ENCODE measurements around the gene PRDM10.

PRDM10 gene

DNA sequence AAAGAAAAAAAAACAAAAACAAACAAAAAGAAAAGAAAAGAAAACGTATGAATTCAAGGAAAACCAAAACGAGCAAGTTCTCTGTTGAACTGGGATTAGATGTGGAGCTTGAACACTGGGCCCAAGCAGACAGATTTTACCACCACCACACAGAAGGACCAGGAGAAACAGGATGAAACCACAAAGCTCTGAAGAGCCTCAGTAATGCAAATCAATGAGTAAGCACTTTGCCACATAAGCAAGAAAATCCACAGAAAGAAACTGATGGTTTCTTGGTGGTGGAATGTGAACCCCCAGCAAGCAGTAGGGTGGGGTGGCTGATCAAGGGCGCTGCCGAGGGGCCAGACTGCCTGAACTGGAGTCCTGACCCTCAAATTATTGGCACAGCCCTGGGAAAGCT lies 56.4 kb downstream of the PRDM10 start:
- no peak for DNase-seq (ENCODE audit: low spot score)

DNA sequence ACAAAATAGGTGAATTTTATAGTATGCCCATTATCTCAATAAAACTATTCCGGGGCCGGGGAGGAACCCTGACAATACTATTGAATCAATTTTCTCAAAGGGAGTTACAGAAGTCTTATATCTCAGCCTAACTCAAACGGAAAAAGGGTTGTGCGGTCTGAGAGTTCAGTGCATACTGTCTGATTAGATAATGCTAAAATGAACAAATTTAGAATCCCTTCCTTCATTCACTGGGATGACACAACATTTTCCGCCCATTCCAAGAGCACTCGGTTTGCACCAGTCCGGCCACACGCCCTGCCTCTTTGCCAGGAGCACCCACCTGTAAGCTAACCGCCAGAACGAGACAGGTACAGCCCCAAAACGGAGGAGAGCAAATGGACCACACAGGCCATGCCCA lies 57.3 kb downstream of the PRDM10 start:
- no peak for DNase-seq (ENCODE audit: low spot score)

DNA sequence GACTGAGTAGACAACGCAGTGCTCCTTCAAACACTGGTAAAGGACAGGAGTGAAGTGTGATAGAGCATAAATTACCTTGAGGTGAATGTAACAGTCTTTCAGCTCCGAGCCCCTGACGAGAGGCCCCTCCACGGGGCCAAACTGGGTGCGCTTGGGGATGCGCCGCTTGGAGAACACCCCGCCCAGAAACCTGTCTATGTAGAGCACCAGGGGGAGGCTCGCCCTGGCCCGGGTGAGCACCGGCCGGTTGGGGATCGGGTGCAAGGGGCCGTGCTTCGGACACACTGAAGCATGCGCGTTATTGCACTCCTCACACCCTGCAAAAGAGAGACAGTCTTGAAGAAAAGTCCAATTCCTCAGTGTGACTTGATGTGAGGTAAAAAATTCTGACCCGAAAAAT lies 57.9 kb downstream of the PRDM10 start:
- no peak for DNase-seq (ENCODE audit: low spot score)

DNA sequence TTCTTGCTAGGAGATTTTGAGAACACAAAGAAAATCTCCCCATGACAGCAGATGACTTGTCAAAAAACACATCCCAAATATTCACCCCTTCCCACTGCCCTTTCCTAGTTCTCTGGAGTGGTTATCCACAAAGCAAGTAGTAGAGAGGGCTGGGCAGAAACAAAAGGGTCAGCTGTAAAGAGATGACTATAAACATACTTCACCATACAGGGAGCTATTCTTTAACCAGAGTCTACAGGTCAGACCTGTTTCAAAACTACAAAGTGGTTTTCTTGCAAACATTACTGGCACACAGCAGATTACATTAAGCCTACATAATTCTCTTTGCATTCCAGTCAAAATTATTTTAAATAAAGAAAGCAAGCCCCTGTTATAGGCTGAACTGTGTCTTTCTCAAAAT lies 59.6 kb downstream of the PRDM10 start:
- DNase-seq (ENCODE audit: low spot score), result no peak

DNA sequence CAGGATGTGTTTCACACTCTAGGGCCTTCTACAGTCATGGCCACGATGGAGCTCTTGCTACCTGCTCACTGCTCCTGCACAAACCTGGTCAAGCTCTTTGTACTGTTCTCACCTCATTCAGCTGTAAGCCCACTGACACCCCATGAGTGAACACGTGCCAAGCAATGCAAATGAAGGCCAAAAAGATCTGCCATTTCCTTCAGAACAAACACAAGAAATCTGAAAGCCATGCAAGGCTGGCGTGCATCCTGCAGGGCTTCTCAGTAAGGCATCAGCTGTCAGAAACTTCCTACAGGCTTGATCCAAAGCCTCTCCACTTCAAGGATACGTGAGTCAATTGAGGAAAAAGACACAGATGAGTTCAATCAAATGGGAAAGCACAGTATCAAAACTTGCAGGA lies 63.1 kb downstream of the PRDM10 start:
- DNase-seq (ENCODE audit: low spot score), result no peak

DNA sequence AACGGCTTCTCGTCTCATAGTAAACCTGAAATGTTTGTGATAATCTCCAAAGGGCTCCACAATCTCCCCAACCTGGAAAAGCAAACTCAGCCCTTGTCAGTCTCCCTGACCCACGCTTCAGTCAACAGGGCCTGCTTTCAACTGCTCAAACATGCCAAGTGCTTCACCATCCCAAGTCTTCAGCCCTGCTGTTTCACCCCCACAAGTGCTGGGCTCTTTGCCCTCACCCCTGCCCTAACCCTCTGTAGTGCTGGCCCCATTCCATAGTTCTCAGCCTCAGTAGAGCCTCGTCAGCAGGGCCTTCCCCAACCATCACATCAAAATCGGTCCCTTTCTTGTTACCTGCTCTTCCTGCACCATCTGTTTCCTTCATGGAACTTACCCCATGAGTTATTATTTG lies 63.9 kb downstream of the PRDM10 start:
- no peak for DNase-seq (ENCODE audit: low spot score)

DNA sequence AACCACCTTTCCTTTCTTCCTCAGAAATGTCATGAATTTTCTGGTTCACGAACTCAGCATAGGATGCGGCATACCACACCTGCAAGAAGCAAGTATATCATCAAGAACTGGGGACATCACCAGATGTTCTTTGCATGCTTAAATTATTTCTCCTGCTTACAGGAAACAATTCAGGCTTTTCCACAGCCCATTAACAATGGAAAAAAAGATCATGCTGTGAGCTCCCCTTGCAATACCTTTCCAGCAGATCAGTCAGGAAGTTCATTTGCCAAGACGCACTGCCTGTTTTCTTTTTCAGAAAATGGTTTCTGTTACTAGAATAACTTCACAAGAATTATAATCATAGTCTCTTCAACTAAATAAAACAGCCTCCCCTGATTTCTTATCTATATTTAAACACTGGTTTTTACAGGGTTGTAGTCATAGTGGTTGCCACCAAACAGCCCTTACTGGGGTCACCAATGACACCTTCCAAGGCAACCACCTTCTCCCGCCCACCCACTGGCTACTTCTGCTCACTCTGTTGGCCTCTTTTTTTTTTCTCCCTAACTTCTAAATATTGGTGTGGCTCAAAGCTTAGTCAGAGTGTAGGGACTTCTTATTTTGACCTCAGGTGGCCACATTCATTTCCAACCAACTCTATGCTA lies 64.9 kb downstream of the PRDM10 start:
- no peak for DNase-seq (ENCODE audit: low spot score)

DNA sequence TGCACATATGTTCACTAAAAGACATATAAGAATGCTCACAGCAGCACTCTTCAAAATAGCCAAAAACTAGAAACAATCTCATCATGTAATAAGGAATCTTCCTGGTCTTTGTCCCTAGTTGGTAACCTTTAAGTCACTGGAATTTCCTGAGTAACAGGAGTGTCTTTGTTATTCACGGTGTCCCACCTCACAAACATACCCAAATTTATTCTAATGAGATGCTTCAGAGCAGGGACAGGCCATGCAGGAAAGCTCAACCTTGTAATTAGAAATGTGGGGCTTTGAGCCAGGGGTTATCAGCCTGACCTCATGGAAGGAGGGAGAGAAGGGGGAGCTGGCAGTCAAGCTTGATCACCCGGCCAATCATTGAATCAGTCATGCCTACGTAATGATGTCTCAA lies 66.9 kb downstream of the PRDM10 start:
- DNase-seq (ENCODE audit: low spot score), result no peak

DNA sequence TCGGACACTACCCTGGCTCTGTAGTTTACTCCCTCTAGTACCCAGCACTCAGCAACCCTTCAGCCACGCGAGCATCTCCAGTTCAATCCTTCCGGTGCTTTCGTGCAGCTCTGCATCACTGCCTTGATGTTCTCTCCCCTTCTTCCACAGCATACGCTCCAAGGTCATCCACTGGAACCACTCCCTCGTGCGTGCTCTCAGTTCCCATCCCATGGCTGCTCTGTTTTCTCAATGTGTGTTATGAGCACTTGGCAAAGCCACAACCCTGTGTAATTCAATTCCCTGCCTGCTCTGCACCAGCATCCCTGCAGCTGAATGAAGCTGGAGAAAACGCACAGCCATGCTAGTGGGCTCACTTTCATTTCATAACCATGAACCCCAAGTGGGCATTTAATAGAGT lies 68.7 kb downstream of the PRDM10 start:
- no peak for DNase-seq (ENCODE audit: low spot score)

DNA sequence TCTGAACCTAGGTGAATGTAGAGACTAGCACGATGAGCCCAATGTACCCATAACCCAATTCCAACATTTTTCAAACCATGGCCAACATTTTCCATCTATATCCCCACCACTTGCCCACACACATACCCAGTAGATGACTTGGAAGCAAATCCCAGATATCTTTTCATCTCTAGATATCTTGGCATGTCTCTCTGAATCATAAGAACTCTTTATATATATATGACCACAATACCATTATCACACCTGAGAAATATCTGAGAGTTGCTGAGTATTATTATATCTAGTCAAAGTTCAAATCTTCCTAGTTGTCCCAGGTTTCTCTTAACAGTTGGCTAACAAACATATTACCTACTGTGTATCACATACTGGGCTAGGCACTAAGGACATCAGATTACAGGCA lies 69.4 kb downstream of the PRDM10 start:
- DNase-seq (ENCODE audit: low spot score), result no peak

DNA sequence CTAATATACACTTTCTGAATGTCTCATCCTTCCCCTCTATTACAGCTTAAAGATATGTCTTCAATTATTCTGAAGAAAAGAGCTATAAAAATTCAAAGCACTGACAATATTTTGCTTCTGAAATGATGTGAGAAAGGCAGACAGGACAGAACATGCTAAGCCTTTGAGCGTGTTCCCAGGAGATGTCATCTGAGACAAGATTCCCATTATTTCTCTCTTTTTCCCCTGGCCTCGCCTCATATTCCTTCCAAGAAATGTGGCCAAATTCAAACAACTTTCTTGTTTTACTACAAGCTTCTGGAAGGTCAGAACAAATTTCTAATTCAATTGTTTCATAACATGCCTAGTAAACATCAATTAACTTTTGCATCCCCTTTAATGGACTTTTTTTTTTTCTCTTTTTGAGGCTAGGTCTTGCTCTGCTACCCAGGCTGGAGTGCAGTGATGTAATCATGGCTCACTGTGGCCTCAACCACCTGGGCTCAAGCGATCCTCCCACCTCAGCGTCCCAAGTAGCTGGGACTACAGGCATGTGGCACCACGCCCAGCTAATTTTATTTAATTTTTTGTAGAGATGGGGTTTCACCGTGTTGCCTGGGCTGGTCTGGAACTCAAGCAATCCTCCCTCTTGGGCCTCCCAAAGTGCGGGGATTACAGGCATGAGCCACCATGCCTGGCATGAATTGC lies 70.1 kb downstream of the PRDM10 start:
- DNase-seq (ENCODE audit: low spot score), result no peak

DNA sequence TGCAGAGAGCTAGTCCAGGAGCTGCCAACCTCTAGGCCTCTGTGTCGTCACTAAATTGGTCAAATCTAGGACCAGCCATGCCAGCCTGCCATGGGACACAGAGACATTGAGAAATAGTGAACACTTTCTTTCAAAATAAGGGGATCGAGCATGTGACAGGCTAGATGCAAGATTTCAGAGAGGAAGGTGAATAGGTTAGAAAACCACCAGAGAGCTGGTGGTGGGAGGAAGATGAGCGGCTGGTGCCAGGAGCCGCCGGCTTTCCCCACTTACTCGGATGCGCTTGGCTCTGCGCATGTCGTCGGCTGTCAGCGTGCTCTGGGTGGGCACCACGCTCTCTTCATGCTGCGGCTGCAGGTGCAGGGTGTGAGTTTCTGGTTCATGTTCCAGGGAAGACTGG lies 71.9 kb downstream of the PRDM10 start:
- DNase-seq (ENCODE audit: low spot score), result no peak

DNA sequence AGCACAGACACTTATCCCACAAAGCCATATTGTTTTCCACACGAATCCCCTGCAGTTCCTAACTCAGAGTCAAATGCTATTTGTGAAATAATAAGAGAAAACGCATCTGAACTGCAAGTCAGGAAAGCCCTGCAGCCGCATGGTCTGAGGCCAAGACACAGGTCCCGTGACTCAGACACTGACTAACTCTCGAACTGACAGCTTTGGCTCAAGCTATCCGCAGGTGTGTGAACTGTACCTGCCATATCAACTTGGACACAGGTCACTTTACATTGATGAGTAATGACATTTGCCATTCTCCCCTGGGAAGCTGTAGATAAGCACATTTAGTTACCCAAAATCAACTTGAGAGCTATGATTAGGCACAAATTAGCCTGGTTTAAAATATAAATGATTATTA lies 72.3 kb downstream of the PRDM10 start:
- no peak for DNase-seq (ENCODE audit: low spot score)

DNA sequence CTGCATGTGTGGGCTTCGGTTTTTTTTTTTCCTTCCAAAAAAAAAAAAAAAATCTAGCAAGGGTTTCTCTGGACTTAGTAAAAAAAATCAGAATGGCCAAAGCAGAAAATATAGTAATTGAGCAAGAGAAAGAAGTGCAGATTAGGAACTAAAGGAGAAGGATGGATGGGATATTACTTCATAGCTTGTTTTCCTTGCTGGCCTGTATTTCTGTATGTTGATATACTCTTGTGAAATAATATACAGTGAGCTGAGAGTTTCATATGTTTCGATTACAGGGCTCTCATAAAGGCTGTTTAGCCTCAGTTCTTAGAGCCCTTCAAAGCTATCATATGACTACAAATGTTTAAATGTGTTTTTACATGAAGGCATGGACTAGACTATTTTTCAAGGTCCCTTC lies 72.9 kb downstream of the PRDM10 start:
- DNase-seq (ENCODE audit: low spot score), result no peak

DNA sequence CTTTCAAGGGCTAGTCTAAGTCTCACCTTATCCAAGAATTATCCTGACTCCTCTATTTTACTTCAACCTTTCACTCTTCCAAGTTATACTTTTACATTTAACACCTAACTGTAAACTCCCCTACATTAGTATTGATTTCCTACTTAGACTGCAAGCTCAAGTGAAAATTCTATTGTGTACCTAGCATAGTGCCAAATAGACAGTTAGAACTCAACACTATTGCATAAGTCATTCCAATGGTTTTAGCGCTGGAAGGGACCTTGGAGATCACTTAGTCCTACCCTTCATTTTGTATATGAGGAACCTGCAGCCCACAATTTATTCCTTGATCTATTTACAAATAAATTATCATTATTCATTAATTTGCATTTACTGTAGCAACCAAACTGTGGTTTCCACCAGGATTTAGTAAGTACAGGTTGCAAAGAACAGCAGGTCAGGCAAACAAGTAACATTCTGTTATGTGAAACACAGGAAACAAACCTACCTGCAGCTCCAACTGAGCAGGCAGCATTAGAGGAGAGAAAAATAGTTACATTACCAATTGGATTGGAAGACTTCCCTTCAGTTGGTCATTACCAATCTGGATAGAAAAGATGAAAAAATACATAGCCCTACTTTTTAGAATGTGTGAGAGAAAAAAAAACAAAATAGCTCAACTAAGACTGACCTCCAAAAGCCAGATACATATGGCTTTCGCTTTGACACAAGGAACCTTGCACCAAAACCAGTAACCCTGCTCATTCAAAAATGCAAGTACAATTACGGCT lies 73.5 kb downstream of the PRDM10 start:
- no peak for DNase-seq (ENCODE audit: low spot score)

DNA sequence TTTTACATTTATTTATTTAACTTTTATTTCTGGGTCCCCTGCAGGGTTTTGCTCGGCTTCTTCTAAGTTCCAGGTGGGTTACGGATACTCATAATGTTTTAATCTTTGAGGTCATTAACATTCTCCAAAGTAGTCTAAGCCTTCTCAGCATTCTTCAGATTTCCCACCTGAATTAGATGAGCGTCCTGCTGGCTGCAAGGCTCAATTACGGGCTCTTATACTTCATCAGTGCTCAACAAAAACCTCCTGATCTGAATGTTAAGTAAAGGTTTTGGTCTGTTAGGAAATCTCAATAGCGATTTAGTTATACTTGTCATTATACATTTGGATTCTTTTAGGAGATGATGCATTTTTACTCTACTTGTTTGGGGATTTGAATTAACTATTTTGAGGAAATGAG lies 80.0 kb downstream of the PRDM10 start:
- DNase-seq (ENCODE audit: low spot score), result no peak

DNA sequence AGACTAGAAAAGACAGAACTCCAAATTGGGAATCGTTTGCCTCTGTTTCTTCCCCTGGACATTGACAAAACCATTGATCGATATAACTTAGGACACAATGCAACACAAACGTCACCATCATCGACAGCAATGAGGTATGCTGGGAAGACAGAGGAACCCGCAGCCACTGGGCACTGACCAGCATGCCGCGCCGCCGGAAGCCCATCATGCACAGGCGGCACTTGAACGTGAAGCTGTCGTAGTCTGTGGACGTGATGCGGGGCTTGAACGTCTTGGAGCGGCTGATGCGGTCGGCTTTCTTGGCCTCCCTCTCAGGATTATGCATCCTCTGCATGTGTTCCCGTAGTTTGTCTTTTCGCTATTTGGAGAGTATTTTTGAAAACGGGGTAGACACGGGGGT lies 84.3 kb downstream of the PRDM10 start:
- DNase-seq (ENCODE audit: low spot score), result no peak

DNA sequence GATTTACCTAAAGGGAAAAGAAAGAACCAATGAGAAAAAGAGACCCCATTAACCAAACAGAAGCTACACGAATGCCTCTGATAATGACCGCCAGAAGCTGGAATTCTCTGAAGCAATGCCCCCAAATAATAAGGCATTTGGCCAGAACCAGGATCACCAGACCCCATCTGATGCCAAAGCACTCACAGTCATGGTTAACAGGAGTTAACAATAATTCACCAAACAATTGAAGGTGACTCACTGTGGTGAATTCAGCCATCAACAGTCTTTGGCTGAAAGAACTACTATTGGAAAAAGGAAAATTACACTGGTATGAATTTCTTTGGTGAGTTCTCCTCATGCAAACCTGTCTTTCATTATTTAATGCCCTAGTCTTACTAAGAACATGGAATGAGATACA lies 85.4 kb downstream of the PRDM10 start:
- DNase-seq (ENCODE audit: low spot score), result no peak

DNA sequence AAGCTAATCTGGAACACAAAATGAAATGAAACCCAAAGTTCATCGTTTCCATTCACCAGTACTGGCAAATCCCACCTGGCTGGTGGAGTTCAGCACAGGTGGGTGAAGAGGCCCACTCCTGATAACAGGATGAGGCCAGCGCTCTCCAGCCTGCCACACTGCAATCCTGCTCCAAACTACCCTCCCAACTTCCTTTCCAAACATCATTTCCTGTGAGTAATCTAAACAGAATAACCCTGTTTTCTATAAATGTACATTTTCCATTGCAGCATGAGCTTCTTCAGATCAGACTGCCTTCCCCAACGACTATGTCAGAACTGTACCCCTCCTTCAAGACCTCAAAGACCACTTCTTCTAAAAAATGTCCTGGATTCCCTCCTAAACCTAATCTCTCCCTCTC lies 91.3 kb downstream of the PRDM10 start:
- DNase-seq (ENCODE audit: low spot score), result no peak

DNA sequence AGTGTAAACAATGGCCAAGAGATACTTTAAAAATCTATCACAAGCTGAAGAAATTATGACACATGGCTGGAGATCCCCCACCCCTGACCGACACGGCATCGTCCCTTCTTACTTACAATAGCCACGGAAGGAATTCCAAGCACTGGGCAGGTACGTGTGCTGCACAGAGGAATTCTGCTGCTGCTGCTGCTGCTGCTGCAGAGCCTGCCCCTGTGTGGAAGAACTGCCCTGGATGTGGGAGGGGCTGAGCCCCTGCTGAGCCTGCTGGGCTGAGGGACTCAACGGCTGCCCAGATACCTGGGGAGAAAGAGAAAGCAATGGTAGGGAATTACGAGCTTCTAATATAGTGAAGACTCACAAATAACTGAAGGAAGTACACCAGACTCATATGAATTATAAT lies 92.3 kb downstream of the PRDM10 start:
- DNase-seq (ENCODE audit: low spot score), result no peak

DNA sequence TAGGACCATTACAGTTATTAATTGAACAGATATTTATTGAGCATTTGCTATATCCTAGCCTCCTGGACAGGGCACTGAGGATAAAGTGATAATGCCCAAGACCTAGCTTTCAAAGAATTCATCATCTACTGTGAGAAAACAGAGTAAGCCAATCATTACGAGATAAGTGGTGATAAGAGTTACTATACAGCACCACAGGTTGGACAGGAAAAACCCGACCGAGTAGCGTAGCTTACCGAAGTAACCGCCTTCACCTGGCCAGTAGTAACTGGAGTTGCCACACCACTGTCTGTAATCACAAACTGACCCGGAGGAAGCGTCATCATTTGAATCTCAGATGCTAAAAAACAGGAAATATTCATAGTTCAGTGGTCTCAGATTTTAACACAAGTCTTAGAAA lies 97.2 kb downstream of the PRDM10 start:
- no peak for DNase-seq (ENCODE audit: low spot score)

DNA sequence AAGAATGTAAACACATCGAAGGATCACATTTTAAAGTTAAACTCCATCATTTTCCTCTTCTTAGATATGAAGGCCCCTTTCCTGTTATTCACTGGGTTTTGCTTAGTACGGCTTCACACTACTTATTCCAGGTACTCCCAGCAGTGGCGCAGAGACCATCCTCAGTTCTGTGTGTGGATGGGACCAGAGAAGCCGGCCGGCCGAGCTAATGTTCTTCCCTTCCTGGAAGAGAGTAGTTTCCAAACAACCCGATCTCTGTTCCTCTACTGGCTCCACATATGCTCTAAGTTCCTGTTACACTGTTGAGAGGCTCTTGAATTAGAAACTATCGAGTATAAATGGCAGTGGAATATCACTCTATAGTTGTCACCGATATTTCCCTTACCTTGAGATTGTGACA lies 106.6 kb downstream of the PRDM10 start:
- DNase-seq (ENCODE audit: low spot score), result no peak

Data from SW480 (cell line).